ENCODE measurements around the gene AMBRA1.

Gene AMBRA1

DNA sequence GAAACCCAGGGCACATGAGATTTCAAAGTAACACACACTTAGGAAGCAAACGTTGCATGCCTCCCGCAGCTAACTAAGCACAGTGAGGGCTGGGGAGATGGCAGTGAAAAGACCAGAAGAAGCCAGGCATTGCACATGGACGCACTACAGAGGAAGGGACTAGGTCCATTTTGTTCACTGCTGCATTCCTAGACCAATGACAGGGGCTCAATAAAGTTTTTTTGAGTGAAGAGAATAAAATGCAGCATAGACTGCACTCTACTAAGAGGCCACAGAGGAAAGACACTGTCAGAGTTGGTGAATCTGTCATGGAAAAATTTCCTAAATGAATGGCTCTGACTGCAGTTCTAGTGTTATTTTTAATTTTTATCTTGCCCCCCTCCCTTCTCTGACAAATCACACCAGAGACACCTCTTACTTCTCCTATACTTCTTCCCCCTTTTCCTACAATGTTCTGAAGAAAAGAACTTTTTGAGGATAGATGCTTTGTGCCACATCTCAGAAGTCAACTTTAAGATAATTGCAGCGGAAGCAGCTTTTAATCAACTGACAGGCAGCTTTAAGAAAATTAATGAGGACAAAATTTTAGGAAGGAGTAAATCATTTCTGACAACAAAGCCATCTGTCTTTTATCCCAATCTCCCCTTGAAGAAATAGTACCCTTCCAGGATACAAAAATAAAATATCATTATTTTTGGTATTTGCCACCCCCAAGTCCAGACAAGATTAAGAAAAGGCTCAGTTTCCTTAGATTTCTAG is 167.4 kb downstream of the AMBRA1 start:
- H3K9me3 ChIP-seq (ENCODE audit: control insufficient read depth, low read length): no peaks in the 10 kb centered on the region
- H3K36me3 ChIP-seq (ENCODE audit: control insufficient read depth, insufficient read depth, low read length): no peaks in the 10 kb centered on the region
- no peaks in the 10 kb centered on the region for H3K27me3 ChIP-seq (ENCODE audit: control insufficient read depth, insufficient read depth, low read length)
- H3K4me1 ChIP-seq (ENCODE audit: control insufficient read depth, insufficient read depth, low read length): no peaks in the 10 kb centered on the region
- no peak overlapping the region for H3K4me3 ChIP-seq (ENCODE audit: low read length)
- no peak overlapping the region for H3K9ac ChIP-seq (ENCODE audit: low read length)

DNA sequence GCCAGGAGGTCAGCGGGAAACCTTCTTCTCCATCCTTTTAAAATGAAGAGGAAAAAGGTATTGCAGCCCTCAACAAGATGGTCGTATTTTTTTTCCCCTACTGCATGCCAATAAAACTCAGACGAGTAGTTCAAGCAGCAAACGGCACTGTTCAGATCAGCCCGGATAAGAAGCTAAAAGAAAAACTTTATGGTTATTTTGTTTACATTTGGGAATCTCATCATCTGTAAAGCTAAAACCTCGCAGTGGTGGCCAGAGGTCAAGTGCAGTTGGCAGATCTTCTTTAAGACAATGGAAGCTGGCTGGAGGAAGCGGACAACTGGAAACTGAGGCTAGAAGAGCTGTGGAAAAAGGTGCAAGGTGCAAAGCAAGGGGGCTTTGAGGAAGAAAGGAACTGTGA is 171.2 kb downstream of the AMBRA1 start:
- Histone ChIP-seq H3K9me3 (ENCODE audit: control insufficient read depth, low read length) (no peaks in the 10 kb centered on the region), H3K36me3 (ENCODE audit: control insufficient read depth, insufficient read depth, low read length) (no peaks in the 10 kb centered on the region), H3K4me3 (ENCODE audit: low read length) (no peak overlapping the region), H3K4me1 (ENCODE audit: control insufficient read depth, insufficient read depth, low read length) (no peaks in the 10 kb centered on the region), H3K9ac (ENCODE audit: low read length) (no peak overlapping the region), H3K27me3 (ENCODE audit: control insufficient read depth, insufficient read depth, low read length) (no peaks in the 10 kb centered on the region)

DNA sequence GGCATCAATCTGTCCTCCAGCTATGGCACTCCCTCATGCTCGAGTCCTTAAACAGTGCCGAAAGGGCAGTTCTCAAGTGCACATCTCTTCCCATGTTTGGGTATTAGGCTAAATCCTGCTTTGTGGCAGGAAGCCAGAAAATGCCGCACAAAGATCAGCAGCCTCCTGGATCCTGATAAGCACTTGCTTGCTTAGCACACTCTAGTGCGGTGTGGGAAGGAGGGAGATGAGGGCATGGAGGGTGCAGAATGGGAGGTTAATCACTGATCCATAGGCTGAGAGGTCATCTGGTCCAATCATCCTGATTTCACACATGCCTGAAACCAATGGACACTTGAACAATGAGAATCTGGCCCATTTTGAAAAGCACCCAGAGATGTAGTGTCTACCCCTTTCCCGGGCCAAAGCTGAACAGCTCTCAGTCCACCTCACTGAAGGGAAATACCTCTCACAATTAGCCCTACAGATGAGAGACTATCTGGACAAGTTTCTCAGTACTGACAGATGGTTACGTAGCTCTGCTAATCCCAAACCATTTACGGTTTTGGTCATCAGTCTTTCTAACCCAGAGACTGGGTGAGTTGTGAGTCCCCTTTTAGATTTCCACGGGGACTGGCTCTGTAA is 172.5 kb downstream of the AMBRA1 start:
- Histone ChIP-seq H3K4me3 (ENCODE audit: low read length) (no peak overlapping the region), H3K36me3 (ENCODE audit: control insufficient read depth, insufficient read depth, low read length) (no peaks in the 10 kb centered on the region), H3K27me3 (ENCODE audit: control insufficient read depth, insufficient read depth, low read length) (no peaks in the 10 kb centered on the region), H3K9ac (ENCODE audit: low read length) (no peak overlapping the region), H3K4me1 (ENCODE audit: control insufficient read depth, insufficient read depth, low read length) (no peaks in the 10 kb centered on the region), H3K9me3 (ENCODE audit: control insufficient read depth, low read length) (no peaks in the 10 kb centered on the region)

DNA sequence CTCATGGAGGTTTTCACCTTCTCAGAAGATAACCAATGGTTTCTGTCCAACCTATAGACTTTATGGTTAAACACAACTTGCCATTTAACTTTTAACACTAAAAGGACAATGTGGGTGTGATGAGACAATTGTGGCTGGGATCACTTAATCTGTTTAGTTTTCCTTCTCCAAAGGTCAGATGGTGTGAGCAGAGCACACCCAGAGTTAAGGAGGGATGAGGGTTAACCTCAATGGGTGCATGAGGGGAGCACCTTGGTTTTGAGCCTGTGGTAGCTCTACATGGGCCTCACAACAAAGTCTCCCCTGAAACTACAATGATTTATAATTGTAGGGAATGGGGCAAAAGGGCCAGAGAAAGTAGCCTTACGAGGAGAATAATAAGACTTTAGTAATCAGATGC is 173.3 kb downstream of the AMBRA1 start:
- peaks cover 2% of the 10 kb centered on the region for H3K36me3 ChIP-seq (ENCODE audit: control insufficient read depth, insufficient read depth, low read length)

DNA sequence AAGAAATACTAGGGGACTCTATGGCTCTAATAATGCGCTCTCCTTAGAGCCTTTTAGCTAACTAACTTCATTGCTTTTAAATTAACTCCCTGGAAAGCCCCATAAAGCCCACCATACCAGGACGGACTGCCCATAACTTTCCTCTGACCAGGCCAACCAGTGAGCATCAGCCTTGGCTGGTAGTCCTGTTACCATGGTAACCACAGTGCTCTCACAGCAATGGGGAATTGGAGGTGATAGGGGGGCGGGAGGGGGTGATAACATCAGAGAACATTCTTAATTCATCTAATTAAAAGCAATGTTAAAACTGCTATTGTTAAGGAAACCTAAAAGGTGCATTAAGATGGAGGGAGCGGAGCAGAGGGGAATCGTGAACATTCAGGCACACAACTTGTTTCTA is 175.1 kb downstream of the AMBRA1 start:
- Histone ChIP-seq H3K4me3 (ENCODE audit: low read length) (no peak overlapping the region), H3K4me1 (ENCODE audit: control insufficient read depth, insufficient read depth, low read length) (no peaks in the 10 kb centered on the region), H3K9me3 (ENCODE audit: control insufficient read depth, low read length) (no peaks in the 10 kb centered on the region), H3K9ac (ENCODE audit: low read length) (no peak overlapping the region), H3K27me3 (ENCODE audit: control insufficient read depth, insufficient read depth, low read length) (no peaks in the 10 kb centered on the region), H3K36me3 (ENCODE audit: control insufficient read depth, insufficient read depth, low read length) (peaks cover 5% of the 10 kb centered on the region)

More for the DNA sequence above, 173.3 kb downstream of the AMBRA1 start:
- H3K9ac ChIP-seq (ENCODE audit: low read length): no peak overlapping the region
- H3K4me3 ChIP-seq (ENCODE audit: low read length): no peak overlapping the region
- no peaks in the 10 kb centered on the region for H3K27me3 ChIP-seq (ENCODE audit: control insufficient read depth, insufficient read depth, low read length)
- no peaks in the 10 kb centered on the region for H3K9me3 ChIP-seq (ENCODE audit: control insufficient read depth, low read length)
- no peaks in the 10 kb centered on the region for H3K4me1 ChIP-seq (ENCODE audit: control insufficient read depth, insufficient read depth, low read length)

DNA sequence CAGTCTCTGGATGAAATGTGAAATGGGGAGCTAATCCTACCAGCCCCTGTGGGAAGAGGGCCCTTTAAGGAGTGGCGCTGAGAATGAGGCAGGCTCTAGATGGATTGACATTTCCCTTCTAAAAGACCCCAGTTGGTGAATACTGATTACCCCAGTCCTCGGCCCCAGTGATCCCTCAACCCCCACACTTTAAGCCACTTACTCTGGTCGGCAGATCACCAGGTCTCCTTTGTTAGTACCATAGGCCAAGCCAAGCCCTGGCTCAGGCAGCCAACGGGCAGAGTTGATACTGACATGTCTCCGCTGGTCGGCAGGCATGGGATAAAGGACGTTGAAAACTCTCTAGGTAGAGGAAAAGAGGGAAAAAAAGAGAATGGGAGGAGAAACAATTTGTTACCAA is 176.1 kb downstream of the AMBRA1 start:
- Histone ChIP-seq H3K9ac (ENCODE audit: low read length) (no peak overlapping the region), H3K9me3 (ENCODE audit: control insufficient read depth, low read length) (no peaks in the 10 kb centered on the region), H3K4me1 (ENCODE audit: control insufficient read depth, insufficient read depth, low read length) (no peaks in the 10 kb centered on the region), H3K36me3 (ENCODE audit: control insufficient read depth, insufficient read depth, low read length) (peaks cover 5% of the 10 kb centered on the region), H3K27me3 (ENCODE audit: control insufficient read depth, insufficient read depth, low read length) (no peaks in the 10 kb centered on the region), H3K4me3 (ENCODE audit: low read length) (no peak overlapping the region)

DNA sequence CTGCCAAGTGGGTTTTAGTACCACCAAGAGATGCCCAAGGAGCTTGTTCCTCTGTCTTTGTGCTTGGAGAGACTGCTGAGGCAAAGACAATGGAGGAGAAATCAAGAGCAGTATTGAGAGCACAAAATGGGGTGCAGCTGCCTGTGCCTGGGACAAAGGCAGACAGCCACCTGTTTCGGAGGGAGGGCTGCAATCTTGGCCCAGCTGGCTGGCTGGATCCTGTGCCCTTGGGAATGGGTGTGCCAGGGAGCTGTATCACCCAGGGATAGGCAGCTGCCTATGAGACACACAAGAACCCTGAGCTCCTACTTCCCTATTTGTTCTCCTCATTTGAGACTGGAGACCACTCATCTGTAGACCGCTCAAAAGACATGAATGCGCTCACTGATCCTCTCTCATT is 178.9 kb downstream of the AMBRA1 start:
- H3K4me3 ChIP-seq (ENCODE audit: low read length): no peak overlapping the region
- H3K9me3 ChIP-seq (ENCODE audit: control insufficient read depth, low read length): no peaks in the 10 kb centered on the region
- H3K9ac ChIP-seq (ENCODE audit: low read length): no peak overlapping the region
- peaks cover 5% of the 10 kb centered on the region for H3K36me3 ChIP-seq (ENCODE audit: control insufficient read depth, insufficient read depth, low read length)
- no peaks in the 10 kb centered on the region for H3K27me3 ChIP-seq (ENCODE audit: control insufficient read depth, insufficient read depth, low read length)
- no peaks in the 10 kb centered on the region for H3K4me1 ChIP-seq (ENCODE audit: control insufficient read depth, insufficient read depth, low read length)

DNA sequence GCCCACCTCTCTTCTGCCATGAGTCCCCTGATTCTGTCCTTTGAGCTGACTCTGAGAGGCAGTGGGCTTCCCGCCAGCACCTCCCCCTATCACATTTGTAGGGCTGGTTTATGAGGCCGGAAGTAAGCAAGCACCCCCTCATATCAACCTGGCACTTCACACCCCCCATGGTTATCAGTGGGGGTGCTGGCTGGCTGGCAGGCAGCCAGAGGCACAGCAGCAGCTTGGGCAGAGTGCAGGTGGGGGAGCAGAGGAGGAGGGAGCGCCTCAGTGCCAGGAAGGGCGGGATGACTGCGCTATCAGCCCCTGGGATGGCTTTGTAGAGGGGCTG is 179.4 kb downstream of the AMBRA1 start:
- Histone ChIP-seq H3K9me3 (ENCODE audit: control insufficient read depth, low read length) (no peaks in the 10 kb centered on the region), H3K27me3 (ENCODE audit: control insufficient read depth, insufficient read depth, low read length) (no peaks in the 10 kb centered on the region), H3K4me1 (ENCODE audit: control insufficient read depth, insufficient read depth, low read length) (no peaks in the 10 kb centered on the region), H3K36me3 (ENCODE audit: control insufficient read depth, insufficient read depth, low read length) (peaks cover 9% of the 10 kb centered on the region), H3K9ac (ENCODE audit: low read length) (no peak overlapping the region), H3K4me3 (ENCODE audit: low read length) (no peak overlapping the region)

DNA sequence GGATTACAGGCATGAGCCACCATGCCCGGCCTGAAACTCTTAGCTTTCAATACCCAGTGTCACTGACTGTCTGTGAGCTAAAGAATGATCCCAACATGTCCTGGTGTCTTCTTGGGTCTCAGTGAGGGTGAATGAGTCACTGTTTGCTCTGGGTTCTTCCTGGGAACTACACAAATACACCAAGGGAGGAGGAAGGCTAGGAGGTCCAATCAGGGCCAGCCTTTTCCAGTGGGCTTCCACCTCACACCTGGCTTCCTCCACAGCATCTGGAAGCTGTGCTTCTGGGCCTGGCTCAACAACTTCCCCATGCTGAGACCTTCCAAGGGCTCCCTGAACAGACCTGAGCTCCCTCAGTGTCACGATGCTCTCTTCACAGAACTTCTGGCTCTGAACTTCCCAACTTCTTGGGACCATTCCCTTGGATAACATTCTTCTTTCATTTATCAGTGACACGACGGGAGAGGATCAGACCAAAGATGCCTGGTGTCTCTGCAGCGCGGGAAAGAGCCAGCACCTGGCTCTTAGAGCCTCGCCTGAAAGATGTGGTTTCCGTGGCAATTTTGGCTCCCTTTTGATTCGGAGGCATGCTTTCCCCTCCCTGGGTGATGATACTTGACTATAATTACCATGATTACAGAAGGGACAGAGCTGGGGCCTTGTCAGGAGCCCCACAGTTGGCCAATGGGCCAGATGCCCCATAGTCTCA is 179.9 kb downstream of the AMBRA1 start:
- Histone ChIP-seq H3K36me3 (ENCODE audit: control insufficient read depth, insufficient read depth, low read length) (peaks cover 10% of the 10 kb centered on the region), H3K4me1 (ENCODE audit: control insufficient read depth, insufficient read depth, low read length) (no peaks in the 10 kb centered on the region), H3K9ac (ENCODE audit: low read length) (no peak overlapping the region), H3K4me3 (ENCODE audit: low read length) (no peak overlapping the region), H3K9me3 (ENCODE audit: control insufficient read depth, low read length) (no peaks in the 10 kb centered on the region), H3K27me3 (ENCODE audit: control insufficient read depth, insufficient read depth, low read length) (no peaks in the 10 kb centered on the region)

DNA sequence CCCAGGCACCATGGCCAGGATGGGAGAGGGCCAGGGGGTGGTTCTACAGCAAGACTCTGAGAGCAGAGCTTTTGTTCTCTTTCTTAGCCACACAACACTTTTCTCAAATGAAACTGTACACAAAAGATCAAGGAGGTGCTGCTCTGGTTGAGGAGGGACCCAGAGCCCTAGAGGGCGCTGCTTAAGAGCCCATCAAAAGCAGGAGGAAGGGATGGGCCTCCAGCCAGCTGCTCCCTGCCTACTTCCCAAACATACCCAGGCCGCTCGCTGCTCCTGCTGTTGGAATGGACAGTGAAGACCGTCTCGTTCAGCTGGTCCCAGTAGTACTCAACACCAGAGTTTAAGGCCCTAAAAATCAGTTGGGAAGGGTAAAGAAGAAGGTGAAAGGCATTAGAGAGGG is 183.8 kb downstream of the AMBRA1 start:
- H3K36me3 ChIP-seq (ENCODE audit: control insufficient read depth, insufficient read depth, low read length): peaks cover 9% of the 10 kb centered on the region
- H3K27me3 ChIP-seq (ENCODE audit: control insufficient read depth, insufficient read depth, low read length): no peaks in the 10 kb centered on the region
- H3K4me1 ChIP-seq (ENCODE audit: control insufficient read depth, insufficient read depth, low read length): no peaks in the 10 kb centered on the region
- no peak overlapping the region for H3K9ac ChIP-seq (ENCODE audit: low read length)
- no peak overlapping the region for H3K4me3 ChIP-seq (ENCODE audit: low read length)
- H3K9me3 ChIP-seq (ENCODE audit: control insufficient read depth, low read length): no peaks in the 10 kb centered on the region

DNA sequence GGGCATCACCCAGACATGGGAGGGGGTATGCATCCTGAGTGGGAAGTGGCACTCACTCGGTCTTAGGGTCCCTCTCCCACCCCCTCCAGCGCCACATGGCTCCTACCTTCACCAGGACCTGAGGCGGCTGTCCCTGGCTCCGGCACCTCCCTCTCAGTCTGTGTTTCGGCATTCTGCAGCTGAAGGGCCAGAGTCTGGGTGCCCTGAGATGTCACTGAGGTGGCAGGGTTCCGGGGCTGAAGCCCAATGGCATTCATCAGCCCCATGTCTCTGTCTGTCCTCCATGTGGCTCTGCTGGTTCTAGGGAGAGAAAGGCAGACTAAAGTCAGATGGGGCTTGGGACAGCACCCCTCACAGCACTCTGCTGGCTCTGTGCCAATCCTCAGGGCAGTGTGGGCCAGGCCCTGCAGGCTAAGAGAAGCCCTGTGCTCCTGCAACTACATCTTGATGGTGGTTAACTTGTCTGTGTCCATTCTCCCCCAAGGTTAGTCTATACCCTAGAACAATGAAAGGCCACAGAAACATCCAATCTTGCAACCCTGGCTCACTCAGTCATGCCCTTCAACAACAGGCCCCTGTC is 185.3 kb downstream of the AMBRA1 start:
- Histone ChIP-seq H3K36me3 (ENCODE audit: control insufficient read depth, insufficient read depth, low read length) (peaks cover 9% of the 10 kb centered on the region), H3K27me3 (ENCODE audit: control insufficient read depth, insufficient read depth, low read length) (no peaks in the 10 kb centered on the region)

DNA sequence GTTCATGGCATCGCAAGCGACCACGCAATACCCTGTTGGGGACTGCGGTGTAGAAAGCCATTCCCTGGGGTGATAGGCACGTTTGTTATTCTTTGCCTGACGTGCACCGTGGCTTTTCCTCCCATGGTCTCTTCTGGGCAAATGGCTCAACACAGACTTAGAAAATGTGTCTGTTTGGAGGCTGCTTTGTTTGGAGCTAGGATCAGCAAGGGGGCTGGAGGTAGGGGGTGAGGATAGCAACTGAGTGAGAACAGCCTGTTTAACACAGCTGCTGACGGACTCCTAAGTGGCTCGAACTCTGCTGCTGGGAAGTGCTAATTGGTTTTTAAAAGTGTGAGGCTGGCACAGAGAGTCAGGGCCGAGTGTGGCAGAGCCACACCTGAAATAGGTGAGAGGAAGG is 186.2 kb downstream of the AMBRA1 start:
- no peaks in the 10 kb centered on the region for H3K27me3 ChIP-seq (ENCODE audit: control insufficient read depth, insufficient read depth, low read length)
- peaks cover 9% of the 10 kb centered on the region for H3K36me3 ChIP-seq (ENCODE audit: control insufficient read depth, insufficient read depth, low read length)
- no peaks in the 10 kb centered on the region for H3K9me3 ChIP-seq (ENCODE audit: control insufficient read depth, low read length)
- no peaks in the 10 kb centered on the region for H3K4me1 ChIP-seq (ENCODE audit: control insufficient read depth, insufficient read depth, low read length)
- H3K4me3 ChIP-seq (ENCODE audit: low read length): no peak overlapping the region
- H3K9ac ChIP-seq (ENCODE audit: low read length): no peak overlapping the region

More for the DNA sequence above, 185.3 kb downstream of the AMBRA1 start:
- no peaks in the 10 kb centered on the region for H3K4me1 ChIP-seq (ENCODE audit: control insufficient read depth, insufficient read depth, low read length)
- H3K4me3 ChIP-seq (ENCODE audit: low read length): no peak overlapping the region
- no peak overlapping the region for H3K9ac ChIP-seq (ENCODE audit: low read length)
- no peaks in the 10 kb centered on the region for H3K9me3 ChIP-seq (ENCODE audit: control insufficient read depth, low read length)

All from mucosa of stomach (tissue), 1 donor.